Transverse colon (tissue), 4 donors: ENCODE measurements around the gene MAP3K8.

Source experiments
- CTCF ChIP-seq, 5 experiments: fragments of 200-600 bp in 3 of 5; fragments of 450-650 bp in 2 of 5; sonication (generic) in 3 of 5; IDR thresholded peaks; 1 replicate in 2 of 5; 2 replicates in 3 of 5; pipeline ENCODE4 v1.5.1; 2016 to 2017; ENCODE audit warnings: antibody characterized with exemption in 5 of 5, inconsistent platforms in 3 of 5, mild to moderate bottlenecking in 2 of 5, moderate library complexity in 1 of 5
- EP300 ChIP-seq: sonication (generic); formaldehyde crosslinking; IDR thresholded peaks from one replicate; pipeline ENCODE4 v1.6.1; 2017; ENCODE audit warnings: antibody characterized with exemption, low read depth
- POLR2A ChIP-seq: fragments of 450-650 bp; IDR thresholded peaks from one replicate; pipeline ENCODE4 v1.6.1; 2016; ENCODE audit warnings: antibody characterized with exemption, mild to moderate bottlenecking, moderate library complexity
- POLR2AphosphoS5 ChIP-seq, 3 donors: sonication (generic); formaldehyde crosslinking; IDR thresholded peaks; one replicate each; pipeline ENCODE4 v1.6.1; 2016; ENCODE audit warnings: antibody characterized with exemption in 3 of 3

- TF ChIP-seq POLR2A (no peak), EP300 (no peak), CTCF (IDR thresholded peaks at IDR 0.05) (no peak), POLR2AphosphoS5 (IDR thresholded peaks at IDR 0.05) (peak in 1 of 3 donors; percentile 5)
Measured at GRCh38 chr10:30462513-30462912, 28.5 kb downstream of the MAP3K8 start.
